IPS DF 19.7 (cell line): ENCODE data around the gene DUOX2.

Experiments used
- DNase-seq: peaks from one replicate; pipeline ENCODE4 v3.0.0-alpha.2; 2013; ENCODE audit warnings: low read depth, low spot score

DUOX2 gene

DNA sequence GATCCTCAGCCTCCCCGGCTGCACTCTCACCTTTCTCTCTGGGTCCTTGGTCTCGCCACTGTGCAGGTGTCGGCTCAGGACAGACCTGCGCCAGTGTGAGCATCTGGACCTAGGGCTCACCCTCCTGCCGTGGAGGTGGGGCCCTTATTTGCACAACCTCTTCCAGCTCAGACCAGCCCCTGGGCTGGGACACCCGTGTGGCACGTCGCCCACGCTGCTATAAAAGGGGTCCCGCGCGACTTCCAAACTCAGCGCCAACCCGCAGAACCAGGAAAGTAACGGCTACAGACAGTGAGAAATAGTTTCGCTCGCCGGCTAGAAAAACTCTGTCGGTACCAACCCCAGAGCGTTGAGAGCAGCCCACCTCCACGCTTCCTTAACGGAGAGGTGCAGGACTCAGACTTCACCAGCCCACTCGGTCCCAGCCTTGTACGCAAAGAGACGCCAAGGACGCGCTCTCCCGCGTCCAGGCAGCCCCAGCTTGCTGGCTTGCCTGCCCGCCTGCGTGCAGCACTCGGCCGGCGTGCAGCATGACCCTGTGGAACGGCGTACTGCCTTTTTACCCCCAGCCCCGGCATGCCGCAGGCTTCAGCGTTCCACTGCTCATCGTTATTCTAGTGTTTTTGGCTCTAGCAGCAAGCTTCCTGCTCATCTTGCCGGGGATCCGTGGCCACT, at the start of gene DUOX2, which contains the start of gene DUOXA2:
Gene DUOX2 (minus strand): TSS at position 97 of the 675 bp plus-strand sequence. CDS start 761 bp downstream, outside the sequence.
Gene DUOXA2 (plus strand): TSS at position 251 of the 675 bp plus-strand sequence. CDS start 280 bp downstream, at position 531.
- DNase-seq, result no peak

- DNase-seq, result no peak
Observed at GRCh38 chr15:45163508-45163856, 49.5 kb upstream of the DUOX2 start.

DNA sequence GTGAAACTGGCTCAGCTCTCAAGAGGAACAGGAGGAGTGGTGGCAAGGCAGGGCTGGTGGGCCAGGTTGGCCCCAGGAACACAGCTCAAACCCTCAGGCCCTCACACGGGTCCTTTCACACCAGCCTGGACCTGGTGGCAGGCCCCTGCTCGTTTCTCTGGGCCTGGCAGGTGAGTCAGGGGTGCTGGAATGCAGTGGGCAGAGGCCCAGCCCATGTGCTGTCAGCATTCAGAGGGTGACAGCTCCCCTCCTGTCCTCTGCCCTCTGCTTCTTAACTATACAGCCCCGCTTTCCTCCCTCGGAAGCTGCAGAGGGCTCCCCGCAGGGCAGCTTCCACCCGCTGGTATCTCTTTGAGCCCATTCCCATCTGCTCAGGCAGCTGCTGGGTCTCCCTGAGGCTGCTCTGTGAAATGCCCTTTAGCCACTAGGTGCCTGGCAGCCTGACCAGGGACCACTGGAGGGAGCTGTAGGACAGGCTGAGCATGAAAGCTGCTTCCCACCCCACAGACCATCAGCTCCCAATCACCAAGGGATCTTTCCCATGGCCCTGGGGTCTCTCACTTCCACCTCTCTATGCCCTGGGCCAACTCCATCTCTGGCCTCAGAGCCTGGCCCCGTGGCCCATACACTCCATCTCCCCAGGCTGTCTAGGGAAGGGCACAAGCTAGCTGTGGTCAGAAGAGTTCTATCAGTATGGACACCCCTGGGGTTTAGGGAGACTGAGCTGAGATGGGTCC, 49.0 kb upstream of the DUOX2 start:
- no peak for DNase-seq

GRCh38 chr15:45161666-45162065, 47.7 kb upstream of the DUOX2 start:
- DNase-seq, result no peak

DNA sequence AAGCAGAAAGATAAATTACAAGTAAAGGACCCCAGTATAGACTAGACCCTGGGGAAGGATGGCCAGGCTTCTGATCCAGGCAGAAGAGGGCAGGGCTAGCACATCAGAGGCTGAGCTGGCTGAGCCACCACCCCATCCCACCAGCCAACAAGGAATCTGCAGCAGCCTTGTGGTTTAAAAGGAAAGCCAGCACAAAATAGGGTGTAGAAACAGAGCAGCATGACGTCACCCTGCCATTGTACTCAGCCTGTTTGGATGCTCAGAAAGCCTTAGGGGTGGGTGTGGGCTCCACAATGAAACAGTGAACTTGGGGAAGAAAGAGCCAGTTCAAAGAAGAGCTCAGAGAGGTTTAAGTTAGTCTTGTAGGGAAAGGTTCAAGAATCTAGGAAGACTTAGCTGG, 44.0 kb upstream of the DUOX2 start:
- no peak for DNase-seq

GRCh38 chr15:45156744-45157455, 42.9 kb upstream of the DUOX2 start:
- DNase-seq, result no peak

- no peak for DNase-seq
Observed at GRCh38 chr15:45155739-45156138, 41.8 kb upstream of the DUOX2 start.

- DNase-seq, result no peak
Observed at GRCh38 chr15:45151998-45152828, 38.2 kb upstream of the DUOX2 start.

DNA sequence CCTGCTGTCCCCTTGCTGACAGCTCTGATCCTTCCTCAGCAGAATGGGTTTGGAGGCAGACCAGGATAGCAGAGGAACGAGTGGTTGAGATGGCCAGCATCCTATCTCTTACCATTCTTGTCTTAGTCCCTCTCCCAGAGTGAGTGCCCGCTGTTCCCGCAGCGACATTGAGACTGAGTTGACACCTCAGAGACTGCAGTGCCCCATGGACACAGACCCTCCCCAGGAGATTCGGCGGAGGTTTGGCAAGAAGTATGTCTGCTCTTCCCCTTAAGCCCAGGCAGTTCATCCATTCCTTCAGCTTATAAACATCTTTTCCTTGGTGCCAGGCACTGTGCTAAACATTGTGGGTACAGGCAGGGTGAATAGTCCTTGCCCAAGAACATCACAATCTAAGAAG, 37.0 kb upstream of the DUOX2 start:
- no peak for DNase-seq

DNA sequence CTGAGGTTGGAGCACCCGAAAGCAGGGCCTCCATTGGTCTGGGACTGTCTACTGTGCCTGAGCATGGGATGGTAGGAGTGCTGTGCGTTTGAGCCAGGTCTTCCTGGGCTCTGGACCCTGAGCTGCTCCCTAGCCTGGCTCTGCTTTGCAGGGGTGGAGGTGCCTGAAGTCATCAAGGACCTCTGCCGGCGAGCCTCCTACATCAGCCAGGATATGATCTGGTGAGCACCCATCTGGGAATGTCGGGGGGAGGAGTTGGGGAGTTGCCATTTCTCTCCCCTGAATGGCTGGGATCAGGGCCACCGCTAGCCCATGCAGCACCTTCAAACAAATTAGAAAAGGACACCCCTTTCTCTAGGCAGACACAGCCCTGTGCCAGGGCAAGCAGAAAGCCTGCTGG, 36.5 kb upstream of the DUOX2 start:
- DNase-seq, result no peak

- DNase-seq, result no peak
Observed at GRCh38 chr15:45149060-45149459, 35.1 kb upstream of the DUOX2 start.

DNA sequence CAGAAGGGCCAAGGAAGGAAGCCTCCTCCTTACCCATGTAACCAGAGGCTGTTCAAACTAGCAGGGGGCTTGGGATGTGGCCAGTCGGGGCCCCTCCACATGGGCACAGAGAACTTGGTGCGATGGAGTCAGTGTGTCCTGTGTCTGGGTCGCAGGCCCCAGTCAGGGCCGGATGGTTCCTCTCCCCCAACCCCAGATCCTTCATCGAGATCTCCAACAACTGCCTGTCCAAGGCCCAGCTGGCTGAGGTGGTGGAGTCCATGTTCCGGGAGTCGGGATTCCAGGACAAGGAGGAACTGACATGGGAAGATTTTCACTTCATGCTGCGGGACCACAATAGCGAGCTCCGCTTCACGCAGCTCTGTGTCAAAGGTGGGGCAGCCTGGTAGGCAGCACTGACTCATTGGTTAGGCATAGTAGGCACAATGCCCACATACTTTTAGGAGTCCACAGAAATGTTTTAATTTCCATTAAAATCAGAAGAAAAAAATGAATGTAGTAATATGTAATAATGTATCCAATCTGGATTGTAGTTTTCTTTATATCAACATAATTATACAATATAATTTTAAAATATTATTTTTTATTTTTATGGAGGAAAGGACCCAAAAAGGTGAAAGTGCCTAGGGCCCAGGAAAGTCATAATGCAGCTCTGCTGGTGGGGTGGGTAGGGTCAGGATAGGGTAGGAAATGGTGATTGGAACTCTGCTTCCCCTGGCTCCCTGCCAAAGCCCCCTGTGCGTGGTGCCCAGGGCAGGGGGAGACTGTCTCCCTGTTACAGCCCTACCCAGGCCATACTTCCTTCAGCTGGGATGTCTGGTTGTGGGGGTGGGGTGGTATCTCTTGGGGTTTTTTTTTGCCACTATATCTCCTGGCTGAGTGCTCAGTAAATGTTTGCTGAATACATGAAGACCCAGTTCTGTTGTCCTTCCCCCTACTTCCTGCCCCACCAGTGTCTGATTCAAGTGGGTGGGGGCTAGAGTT, 34.4 kb upstream of the DUOX2 start:
- DNase-seq, result no peak

GRCh38 chr15:45147606-45148005, 33.6 kb upstream of the DUOX2 start:
- no peak for DNase-seq

GRCh38 chr15:45146405-45146804, 32.4 kb upstream of the DUOX2 start:
- no peak for DNase-seq

DNA sequence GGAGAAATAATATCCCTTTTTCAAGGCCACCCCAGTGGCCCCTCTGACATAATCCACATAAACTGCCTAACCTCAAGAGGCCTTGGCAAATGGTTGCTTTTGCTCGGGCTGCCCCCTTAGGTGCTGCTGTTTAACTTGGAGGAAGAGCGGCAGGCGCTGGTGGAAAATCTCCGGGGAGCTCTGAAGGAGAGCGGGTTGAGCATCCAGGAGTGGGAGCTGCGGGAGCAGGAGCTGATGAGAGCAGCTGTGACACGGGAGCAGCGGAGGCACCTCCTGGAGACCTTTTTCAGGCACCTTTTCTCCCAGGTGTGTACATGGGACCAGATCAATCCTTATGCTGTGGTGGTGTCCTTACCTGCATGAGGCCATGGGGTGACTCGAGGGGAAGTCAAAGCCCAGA, 30.8 kb upstream of the DUOX2 start:
- DNase-seq, result no peak

DNA sequence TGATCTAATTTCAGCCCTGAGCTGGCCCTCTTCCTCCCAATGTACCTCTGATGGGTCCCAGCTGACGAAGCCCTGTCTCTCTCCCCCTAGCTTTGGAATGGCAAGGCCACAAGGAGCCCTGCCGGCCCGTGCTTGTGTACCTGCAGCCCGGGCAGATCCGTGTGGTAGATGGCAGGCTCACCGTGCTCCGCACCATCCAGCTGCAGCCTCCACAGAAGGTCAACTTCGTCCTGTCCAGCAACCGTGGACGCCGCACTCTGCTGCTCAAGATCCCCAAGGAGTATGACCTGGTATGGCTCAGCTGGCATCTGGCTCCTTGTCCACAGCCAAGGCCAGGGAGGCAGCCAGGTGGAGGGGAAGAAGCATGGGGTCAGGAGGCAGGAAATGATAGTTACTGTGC, 30.0 kb upstream of the DUOX2 start:
- DNase-seq, result no peak

DNA sequence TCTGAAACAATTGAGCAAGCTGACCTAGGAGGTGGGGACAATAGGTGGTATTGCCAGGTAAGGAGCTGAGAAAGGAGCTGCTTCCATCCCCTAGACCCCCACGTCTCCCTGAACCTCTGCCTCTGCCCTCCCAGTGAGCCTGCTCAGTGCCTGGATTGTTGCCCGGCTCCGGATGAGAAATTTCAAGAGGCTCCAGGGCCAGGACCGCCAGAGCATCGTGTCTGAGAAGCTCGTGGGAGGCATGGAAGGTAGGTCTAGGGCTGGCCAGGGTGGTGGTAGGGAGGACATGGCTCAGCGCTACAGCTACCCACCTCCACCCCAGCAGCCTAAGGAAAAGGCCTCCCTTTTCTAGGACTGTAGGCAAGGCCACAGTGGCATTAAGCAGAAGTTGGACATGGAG, 29.1 kb upstream of the DUOX2 start:
- DNase-seq, result no peak

DNA sequence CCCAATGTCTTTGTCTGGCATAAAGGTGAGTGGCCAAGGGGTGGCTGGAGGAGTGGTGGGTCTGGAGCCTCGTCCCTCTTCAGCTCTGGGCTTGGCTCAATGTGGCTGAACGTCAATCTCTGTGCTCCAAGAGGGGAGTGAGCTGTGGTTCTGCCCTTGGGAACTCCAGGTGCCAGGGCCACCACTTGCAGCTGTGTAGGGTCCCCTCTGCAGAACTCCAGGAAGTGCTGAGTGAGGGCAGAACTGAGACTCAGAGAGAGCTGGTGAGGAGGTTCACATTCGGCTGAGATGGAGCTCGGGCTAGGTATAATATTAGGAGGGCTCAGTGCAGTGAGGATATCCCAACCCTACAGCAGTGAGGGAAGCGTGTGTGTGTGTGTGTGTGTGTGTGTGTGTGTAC, 27.4 kb upstream of the DUOX2 start:
- DNase-seq, result no peak

DNA sequence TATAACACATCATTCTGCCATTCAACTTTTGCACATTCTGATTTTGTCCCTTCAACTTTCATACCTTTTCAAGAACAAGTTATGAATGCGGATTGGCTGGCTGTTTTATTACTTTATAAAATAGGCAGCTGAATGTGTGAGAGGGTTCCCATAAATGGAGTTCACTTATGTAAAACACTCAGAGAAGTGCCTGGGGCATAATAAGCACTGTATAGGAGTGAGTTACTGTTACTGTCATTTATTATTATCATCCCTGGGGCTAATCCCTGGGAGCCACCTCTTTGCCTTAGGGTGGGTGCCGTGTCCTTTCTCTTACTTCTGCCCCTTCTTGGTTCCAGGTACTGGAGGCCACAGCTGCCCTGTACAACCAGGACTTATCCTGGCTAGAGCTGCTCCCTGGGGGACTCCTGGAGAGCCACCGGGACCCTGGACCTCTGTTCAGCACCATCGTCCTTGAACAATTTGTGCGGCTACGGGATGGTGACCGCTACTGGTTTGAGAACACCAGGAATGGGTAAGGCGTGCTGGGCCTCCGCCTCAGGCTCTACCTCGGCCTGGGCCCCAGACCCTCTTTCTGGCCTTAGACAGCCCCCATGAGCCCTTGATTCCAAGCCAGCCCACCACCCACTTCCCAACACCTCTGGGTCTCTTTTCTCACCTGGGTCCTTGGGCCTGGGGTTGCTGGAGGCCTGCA, 26.7 kb upstream of the DUOX2 start:
- DNase-seq, result no peak

GRCh38 chr15:45139770-45140169, 25.8 kb upstream of the DUOX2 start:
- no peak for DNase-seq
